GM21825 (cell line): ENCODE data around the gene BNIP5.

Source experiments
- ATAC-seq: cut with Tn5 transposase; IDR thresholded peaks from one replicate; pipeline ENCODE4 v1.9.1; 2021; ENCODE audit warnings: mild to moderate bottlenecking, moderate library complexity; ENCODE audit not compliant: unreplicated experiment

BNIP5 gene

GRCh38 chr6:36336779-36337241 lies at the start of gene BNIP5:
TSS of gene BNIP5 (minus strand) at chr6:36336888. CDS start at chr6:36330690, 6,198 bp downstream.
- ATAC-seq: no peak

DNA sequence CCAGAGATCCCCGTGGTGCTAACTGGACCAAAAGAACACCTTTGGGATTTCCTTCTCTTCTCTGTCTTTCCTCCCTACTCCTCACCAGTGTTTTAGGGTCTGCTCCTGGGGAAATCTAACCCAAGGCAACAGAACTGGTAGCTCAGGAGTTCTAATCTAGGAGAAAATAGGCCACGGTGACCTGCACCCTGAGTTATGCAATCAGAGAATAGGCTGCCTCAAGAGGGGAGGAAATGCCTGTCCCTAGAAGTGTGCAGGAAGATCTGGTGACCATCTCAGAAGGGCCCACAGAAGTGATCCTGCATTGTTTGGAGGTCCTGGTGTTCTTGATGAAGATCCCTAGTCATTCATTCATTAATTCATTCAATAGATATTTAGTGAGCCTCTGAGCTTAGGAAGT lies 47.4 kb upstream of the BNIP5 start:
- no peak for ATAC-seq

GRCh38 chr6:36383606-36384005 lies 46.9 kb upstream of the BNIP5 start:
- no peak for ATAC-seq

DNA sequence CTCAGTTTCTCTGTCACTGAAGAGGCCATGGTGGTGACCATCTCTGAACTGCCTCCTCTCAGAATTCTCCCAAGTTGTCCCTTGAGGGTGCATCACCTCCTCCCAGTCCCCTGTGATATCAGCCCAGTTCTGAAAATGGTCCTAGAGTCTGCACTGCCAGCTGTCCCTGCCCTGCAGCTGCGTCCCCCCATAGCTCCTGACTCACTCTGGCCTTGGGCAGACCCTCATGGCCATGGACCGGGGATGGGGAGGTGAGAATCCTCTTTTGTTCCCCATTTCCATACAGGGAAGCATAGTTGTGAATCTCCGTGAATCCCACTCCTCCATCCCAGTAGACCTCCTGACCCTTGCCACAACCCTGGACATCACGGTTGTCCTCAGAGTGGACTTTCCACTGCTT lies 46.3 kb upstream of the BNIP5 start:
- ATAC-seq: no peak

DNA sequence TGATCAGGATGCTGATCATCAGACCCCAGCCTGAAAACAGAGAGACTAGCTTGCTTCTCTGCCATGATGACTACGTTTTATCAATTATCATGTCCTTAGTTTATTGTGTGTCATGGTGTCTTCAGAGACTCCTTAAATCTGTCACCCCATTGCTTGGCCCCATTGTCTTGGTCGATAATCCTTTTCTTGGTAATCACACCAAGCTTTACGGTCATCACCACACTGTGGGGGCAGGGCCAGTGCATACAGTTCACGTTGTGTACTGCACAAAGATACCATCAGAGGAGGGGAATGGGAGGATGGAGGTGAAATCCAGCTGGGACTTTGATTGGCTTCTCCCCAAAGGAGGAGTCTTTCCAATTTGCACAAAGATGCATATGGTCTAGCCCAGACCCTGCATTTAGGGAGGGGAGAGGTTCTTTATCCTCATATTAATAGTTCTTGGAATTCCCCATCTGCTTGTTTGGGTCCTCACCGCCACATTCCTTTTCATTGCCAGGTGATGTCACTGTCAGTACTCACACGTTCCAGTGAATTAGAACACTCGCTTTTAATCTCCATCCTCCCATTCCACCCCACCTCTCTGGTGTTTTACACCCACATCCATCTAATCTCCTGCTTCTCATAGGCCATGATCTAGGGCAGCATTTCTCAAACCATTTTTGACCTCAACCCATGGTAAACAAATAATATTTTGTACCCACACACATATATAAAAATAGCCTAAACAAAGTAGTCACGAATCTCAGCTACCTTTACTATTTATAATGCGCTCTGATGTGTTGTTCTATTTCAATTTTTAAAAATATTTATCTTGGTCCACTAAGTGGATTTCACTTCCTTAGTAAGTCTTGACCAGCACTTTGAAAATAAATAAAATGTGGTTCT lies 45.1 kb upstream of the BNIP5 start:
- ATAC-seq: no peak

GRCh38 chr6:36380166-36380565 lies 43.5 kb upstream of the BNIP5 start:
- ATAC-seq: no peak

DNA sequence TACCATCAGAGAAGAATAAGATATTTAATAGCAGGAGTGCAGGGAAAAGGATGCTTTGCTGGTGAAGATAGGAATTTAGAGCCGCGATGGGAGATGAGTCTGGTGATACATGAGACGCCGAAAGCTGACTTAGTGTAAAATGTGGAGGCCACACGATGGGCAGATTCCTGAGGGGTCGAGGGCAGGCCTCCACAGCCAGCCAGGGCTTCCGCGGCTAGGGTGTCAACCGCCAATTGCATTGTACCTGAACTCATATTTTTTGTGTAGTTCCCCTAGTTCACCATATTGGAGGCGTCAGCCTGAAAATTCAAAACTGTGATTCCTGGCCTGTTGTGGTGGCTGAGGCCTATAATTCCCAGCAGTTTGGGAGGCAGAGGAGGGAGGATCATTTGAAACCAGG lies 42.2 kb upstream of the BNIP5 start:
- no peak for ATAC-seq

GRCh38 chr6:36378243-36378920 lies 41.7 kb upstream of the BNIP5 start:
- no peak for ATAC-seq

DNA sequence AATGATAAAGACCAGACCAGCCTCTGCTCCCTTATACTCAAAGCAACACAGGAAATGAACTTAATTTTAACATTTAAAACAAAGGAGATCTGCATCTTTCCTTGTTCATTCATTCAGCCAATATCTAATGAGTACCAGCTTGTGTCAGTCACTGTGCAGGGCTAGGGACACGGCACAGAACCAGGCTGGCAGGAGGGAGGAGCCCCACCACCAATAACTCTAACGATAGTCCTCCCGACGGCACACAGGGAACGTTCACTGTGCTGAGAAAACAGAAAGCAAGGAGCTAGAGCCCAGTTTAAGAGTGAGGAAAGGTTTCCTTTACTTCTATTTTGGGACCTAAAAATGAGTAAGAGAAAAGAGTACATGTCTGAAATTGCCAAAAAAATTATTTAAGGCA lies 40.9 kb upstream of the BNIP5 start:
- ATAC-seq: no peak

DNA sequence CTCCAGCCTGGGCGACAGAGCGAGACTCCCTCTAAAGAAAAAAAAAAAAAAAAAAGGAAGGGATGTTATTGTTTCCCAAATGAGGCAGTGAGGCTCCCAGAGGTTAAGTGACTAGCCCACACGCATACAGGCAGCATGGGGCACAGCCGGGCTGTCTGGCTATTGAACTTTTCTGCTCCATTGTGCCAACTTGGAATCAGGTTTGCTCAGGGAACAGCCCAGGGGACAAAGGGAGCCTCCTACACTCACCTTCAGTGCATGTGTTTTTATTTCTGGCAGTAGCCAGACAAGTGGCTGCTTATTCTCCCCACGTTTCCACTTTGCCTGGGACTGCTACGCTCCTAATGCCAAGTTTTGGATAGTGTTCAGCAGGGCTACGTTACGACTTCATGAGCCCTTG lies 40.1 kb upstream of the BNIP5 start:
- ATAC-seq: no peak

GRCh38 chr6:36376183-36376582 lies 39.5 kb upstream of the BNIP5 start:
- ATAC-seq: no peak

DNA sequence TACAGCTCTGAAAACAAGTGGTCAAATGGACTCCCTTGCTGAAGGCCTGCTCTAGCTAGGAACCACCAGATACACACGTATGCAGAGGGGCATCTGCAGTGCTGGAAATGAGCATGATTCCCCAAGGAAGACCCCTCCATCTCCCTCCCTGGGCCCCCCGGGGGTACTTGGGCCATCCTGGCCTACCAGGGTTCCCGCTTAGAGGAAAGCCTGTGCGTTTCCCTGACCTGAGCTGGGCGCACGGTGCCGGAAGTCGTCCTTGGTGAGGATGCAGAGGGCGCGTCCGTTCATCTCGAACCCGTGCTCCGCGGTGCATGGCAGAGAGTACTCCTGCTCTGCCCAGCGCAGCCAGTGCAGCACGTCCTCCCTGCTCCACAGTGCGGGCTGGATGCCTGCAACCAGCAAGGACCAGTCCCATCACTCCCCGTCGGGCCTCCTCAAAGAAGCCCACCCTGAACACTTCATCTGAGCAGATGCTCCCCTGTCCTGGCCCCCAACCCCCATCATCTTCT lies 39.0 kb upstream of the BNIP5 start:
- no peak for ATAC-seq

- no peak for ATAC-seq
Measured at GRCh38 chr6:36374972-36375371, 38.3 kb upstream of the BNIP5 start.

DNA sequence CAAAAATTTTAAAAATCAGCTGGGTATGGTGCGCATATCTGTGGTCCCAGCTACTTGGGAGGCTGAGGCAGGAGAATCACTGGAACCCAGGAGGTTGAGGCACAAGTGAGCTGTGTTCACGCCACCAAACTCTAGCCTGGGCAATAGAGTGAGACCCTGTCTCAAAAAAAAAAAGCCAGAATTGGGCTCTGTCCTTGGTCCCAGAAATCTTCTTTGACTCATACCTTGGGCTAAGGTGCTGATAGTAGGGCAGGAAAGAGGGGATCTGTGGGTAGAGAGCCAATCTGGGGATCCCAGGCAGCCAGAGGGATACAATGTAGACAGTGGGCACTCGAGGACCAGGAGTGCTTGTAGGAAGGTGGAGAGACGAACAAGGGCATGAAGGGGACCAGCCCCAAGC lies 37.5 kb upstream of the BNIP5 start:
- no peak for ATAC-seq

GRCh38 chr6:36373368-36374019 lies 36.8 kb upstream of the BNIP5 start:
- no peak for ATAC-seq

DNA sequence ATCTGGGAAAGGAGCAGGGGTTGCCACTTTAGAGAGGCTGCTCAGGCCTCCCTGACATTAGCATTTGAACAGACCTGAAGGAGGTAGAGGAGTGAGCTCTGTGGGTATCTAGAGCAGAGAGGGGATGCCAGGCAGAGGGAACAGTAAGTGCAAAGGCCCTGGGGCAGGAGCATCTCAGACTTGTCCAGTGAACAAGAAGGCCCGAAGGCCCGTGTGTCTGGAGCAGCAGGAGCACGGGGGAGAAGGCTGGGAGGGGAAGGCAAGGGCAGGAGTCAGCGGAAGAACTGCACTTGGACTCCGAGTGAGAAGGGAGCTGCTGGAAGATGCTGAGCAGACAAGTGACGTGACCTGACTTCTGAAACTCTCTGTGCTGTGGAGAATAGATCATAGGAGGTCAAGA lies 35.4 kb upstream of the BNIP5 start:
- ATAC-seq: no peak

DNA sequence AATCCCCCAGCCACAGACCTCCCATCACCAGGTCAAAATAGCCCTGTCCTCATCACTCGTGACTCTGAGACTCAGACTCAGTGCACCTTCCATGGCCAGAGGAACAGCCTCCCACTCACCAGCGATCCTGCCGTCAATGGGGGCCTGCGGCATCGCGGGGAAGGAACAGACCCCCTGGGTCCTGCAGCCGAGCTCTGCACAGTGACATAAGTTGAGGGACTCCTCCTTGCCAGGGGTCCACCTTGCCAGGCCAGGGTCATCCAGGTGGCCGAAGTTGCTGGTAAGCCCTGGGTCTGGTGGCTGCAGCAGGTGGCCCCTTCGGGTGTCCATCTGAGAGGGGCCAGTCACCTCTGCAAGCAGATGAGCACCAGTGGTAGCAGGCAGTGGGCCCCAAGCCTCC lies 34.5 kb upstream of the BNIP5 start:
- no peak for ATAC-seq

GRCh38 chr6:36370638-36371037 lies 34.0 kb upstream of the BNIP5 start:
- no peak for ATAC-seq

GRCh38 chr6:36368921-36369865 lies 32.5 kb upstream of the BNIP5 start:
- no peak for ATAC-seq

DNA sequence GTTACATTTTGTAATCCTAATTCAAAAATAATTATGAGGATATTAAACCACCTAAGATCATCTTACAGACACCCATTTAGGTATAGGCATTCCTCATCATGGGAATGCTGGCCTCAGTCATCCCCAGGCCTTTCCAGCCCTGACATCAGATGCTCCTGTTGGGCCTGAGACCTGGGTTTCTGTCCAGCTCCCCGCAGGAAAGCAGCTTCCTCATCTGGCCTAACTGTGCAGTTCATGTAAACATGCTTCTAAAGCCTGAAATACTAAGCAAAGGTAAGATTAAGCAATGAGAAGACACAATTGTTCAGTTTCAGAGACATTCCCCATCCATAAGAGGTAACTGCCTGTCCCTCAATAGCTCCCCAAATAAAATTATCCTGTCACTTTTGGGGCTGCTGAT lies 31.7 kb upstream of the BNIP5 start:
- no peak for ATAC-seq
